Rectal smooth muscle tissue (tissue), 1 donor: ENCODE data around the gene TUBA4B.
A peak's percentile ranks its signal among the peaks of the same experiment; 100 is the strongest.
"Not testable (repeated sequence)": the region's sequence is repeated elsewhere in the genome, so short reads cannot be mapped to it uniquely, and the experiment has no call there.

Experiments used
- H3K27ac ChIP-seq: one replicate; pipeline ENCODE4 v1.7.0; 2013; ENCODE audit warnings: low read depth, low read length, inconsistent platforms
- H3K27me3 ChIP-seq: one replicate; pipeline ENCODE4 v1.7.0; 2013; ENCODE audit warnings: low read length; ENCODE audit not compliant: control insufficient read depth, insufficient read depth
- H3K36me3 ChIP-seq: one replicate; pipeline ENCODE4 v1.7.0; 2013; ENCODE audit warnings: low read length; ENCODE audit not compliant: control insufficient read depth, insufficient read depth
- H3K4me1 ChIP-seq: one replicate; pipeline ENCODE4 v1.7.0; 2013; ENCODE audit warnings: low read length; ENCODE audit not compliant: control insufficient read depth, insufficient read depth
- H3K4me3 ChIP-seq: one replicate; pipeline ENCODE4 v1.7.0; 2013; ENCODE audit warnings: low read length
- H3K9ac ChIP-seq: one replicate; pipeline ENCODE4 v1.7.0; 2013; ENCODE audit warnings: low read length

The TUBA4B gene

GRCh38 chr2:219287116-219287440, 34.0 kb downstream of the TUBA4B start:
- not testable (repeated sequence) for H3K9ac ChIP-seq, H3K27ac ChIP-seq

GRCh38 chr2:219287580-219288265, 34.7 kb downstream of the TUBA4B start:
- H3K9ac ChIP-seq, result no peak overlapping the region
- no peak overlapping the region for H3K27ac ChIP-seq
- H3K36me3 ChIP-seq, result peaks cover 4% of the 10 kb centered on the region
- H3K27me3 ChIP-seq, result no peaks in the 10 kb centered on the region
- no peak overlapping the region for H3K4me3 ChIP-seq
- H3K4me1 ChIP-seq, result peaks cover 10% of the 10 kb centered on the region

More at GRCh38 chr2:219287116-219287440, 34.0 kb downstream of the TUBA4B start:
- H3K27me3 ChIP-seq, H3K36me3 ChIP-seq, H3K4me3 ChIP-seq, H3K4me1 ChIP-seq: not testable (repeated sequence)

- H3K4me1 ChIP-seq, result peaks cover 10% of the 10 kb centered on the region
Measured at GRCh38 chr2:219289195-219289536, 36.1 kb downstream of the TUBA4B start.

GRCh38 chr2:219289537-219290361, 36.7 kb downstream of the TUBA4B start:
- H3K4me3 ChIP-seq, result peak overlapping the region; percentile 29
- peaks cover 3% of the 10 kb centered on the region for H3K36me3 ChIP-seq
- H3K27me3 ChIP-seq, result no peaks in the 10 kb centered on the region
- H3K27ac ChIP-seq, result peak overlapping the region; percentile 67
- H3K9ac ChIP-seq, result no peak overlapping the region
- peaks cover 10% of the 10 kb centered on the region for H3K4me1 ChIP-seq

More at GRCh38 chr2:219289195-219289536, 36.1 kb downstream of the TUBA4B start:
- peak overlapping the region; percentile 56 for H3K27ac ChIP-seq
- peak overlapping the region; percentile 29 for H3K4me3 ChIP-seq
- H3K27me3 ChIP-seq, result no peaks in the 10 kb centered on the region
- H3K36me3 ChIP-seq, result peaks cover 4% of the 10 kb centered on the region
- no peak overlapping the region for H3K9ac ChIP-seq

- Histone ChIP-seq H3K4me3 (no peak overlapping the region), H3K27ac (no peak overlapping the region), H3K27me3 (no peaks in the 10 kb centered on the region), H3K4me1 (peaks cover 10% of the 10 kb centered on the region), H3K9ac (no peak overlapping the region), H3K36me3 (no peaks in the 10 kb centered on the region)
Measured at GRCh38 chr2:219290381-219291171, 37.5 kb downstream of the TUBA4B start.

- H3K9ac ChIP-seq, result no peak overlapping the region
- H3K27ac ChIP-seq, result no peak overlapping the region
- no peaks in the 10 kb centered on the region for H3K27me3 ChIP-seq
- peaks cover 10% of the 10 kb centered on the region for H3K4me1 ChIP-seq
- no peaks in the 10 kb centered on the region for H3K36me3 ChIP-seq
- H3K4me3 ChIP-seq, result no peak overlapping the region
Measured at GRCh38 chr2:219291394-219291793, 38.4 kb downstream of the TUBA4B start.

- no peaks in the 10 kb centered on the region for H3K27me3 ChIP-seq
- H3K36me3 ChIP-seq, result no peaks in the 10 kb centered on the region
- no peak overlapping the region for H3K27ac ChIP-seq
- H3K4me3 ChIP-seq, result no peak overlapping the region
- H3K4me1 ChIP-seq, result peaks cover 10% of the 10 kb centered on the region
- no peak overlapping the region for H3K9ac ChIP-seq
Measured at GRCh38 chr2:219291910-219292490, 39.0 kb downstream of the TUBA4B start.

GRCh38 chr2:219292616-219293015, 39.6 kb downstream of the TUBA4B start:
- Histone ChIP-seq H3K4me1 (peaks cover 10% of the 10 kb centered on the region), H3K27ac (no peak overlapping the region), H3K36me3 (no peaks in the 10 kb centered on the region), H3K4me3 (no peak overlapping the region), H3K27me3 (no peaks in the 10 kb centered on the region), H3K9ac (no peak overlapping the region)

GRCh38 chr2:219293736-219294231, 40.7 kb downstream of the TUBA4B start:
- no peaks in the 10 kb centered on the region for H3K36me3 ChIP-seq
- no peak overlapping the region for H3K27ac ChIP-seq
- no peaks in the 10 kb centered on the region for H3K27me3 ChIP-seq
- H3K9ac ChIP-seq, result no peak overlapping the region
- peaks cover 10% of the 10 kb centered on the region for H3K4me1 ChIP-seq
- no peak overlapping the region for H3K4me3 ChIP-seq

GRCh38 chr2:219294356-219295351, 41.6 kb downstream of the TUBA4B start:
- H3K9ac ChIP-seq, result peak overlapping the region; percentile 43
- peak overlapping the region; percentile 56 for H3K4me3 ChIP-seq
- no peaks in the 10 kb centered on the region for H3K36me3 ChIP-seq
- no peaks in the 10 kb centered on the region for H3K27me3 ChIP-seq
- peaks cover 6% of the 10 kb centered on the region for H3K4me1 ChIP-seq
- H3K27ac ChIP-seq, result peak overlapping the region; percentile 72

GRCh38 chr2:219296142-219296541, 43.1 kb downstream of the TUBA4B start:
- H3K4me1 ChIP-seq, result no peaks in the 10 kb centered on the region
- no peak overlapping the region for H3K4me3 ChIP-seq
- H3K36me3 ChIP-seq, result no peaks in the 10 kb centered on the region
- H3K9ac ChIP-seq, result no peak overlapping the region
- no peaks in the 10 kb centered on the region for H3K27me3 ChIP-seq
- no peak overlapping the region for H3K27ac ChIP-seq
